HepG2 (cell line): Measurements from ENCODE around the gene MBLAC1. TPM values are rescaled to one million over a fixed set of nuclear protein-coding genes. Genes with fewer than 3 reads are reported as not detected.

ENCODE experiments used
- ATF7 ChIP-seq, 2 experiments: fragments of 450-650 bp in 1 of 2; sonication (generic) in 1 of 2; formaldehyde crosslinking in 1 of 2; IDR thresholded peaks; 2 replicates each; pipeline versions ENCODE4 v1.4.0 to v1.6.1; 2016 to 2020; ENCODE audit warnings: antibody characterized with exemption in 1 of 2, mild to moderate bottlenecking in 1 of 2, missing genetic modification reagents in 1 of 2
- ETV5 ChIP-seq: IDR thresholded peaks from 2 replicates; pipeline ENCODE4 v1.6.1; 2018; ENCODE audit warnings: missing biosample characterization, missing genetic modification reagents, inconsistent platforms, borderline replicate concordance
- GABPB1 ChIP-seq: IDR thresholded peaks from 2 replicates; pipeline ENCODE4 v1.6.1; 2016; ENCODE audit warnings: mild to moderate bottlenecking, missing genetic modification reagents, moderate library complexity, missing compliant biosample characterization
- GATAD2A ChIP-seq: IDR thresholded peaks from 2 replicates; pipeline ENCODE4 v1.6.1; 2016
- HES4 ChIP-seq: sonication (generic); formaldehyde crosslinking; IDR thresholded peaks from 2 replicates; pipeline ENCODE4 v1.9.0; 2021; ENCODE audit warnings: mild to moderate bottlenecking, missing genetic modification reagents, borderline replicate concordance
- HIVEP1 ChIP-seq: sonication (generic); formaldehyde crosslinking; IDR thresholded peaks from 2 replicates; pipeline ENCODE4 v1.4.0; 2020; ENCODE audit warnings: mild to moderate bottlenecking, missing genetic modification reagents
- KLF6 ChIP-seq: IDR thresholded peaks from 2 replicates; pipeline ENCODE4 v1.8.0; 2016; ENCODE audit warnings: missing biosample characterization, missing genetic modification reagents
- MATR3 ChIP-seq: sonication (generic); formaldehyde crosslinking; IDR thresholded peaks from 2 replicates; pipeline ENCODE4 v1.4.0; 2020; ENCODE audit warnings: missing genetic modification reagents
- NAIF1 ChIP-seq: sonication (generic); formaldehyde crosslinking; IDR thresholded peaks from 2 replicates; pipeline ENCODE4 v1.5.0; 2020; ENCODE audit warnings: mild to moderate bottlenecking, missing genetic modification reagents, borderline replicate concordance
- RFX5 ChIP-seq: IDR thresholded peaks from 2 replicates; pipeline ENCODE4 v1.6.1; 2011; ENCODE audit warnings: low read depth, low read length, improper control_type of control experiment
- ZBTB8A ChIP-seq: sonication (generic); formaldehyde crosslinking; IDR thresholded peaks from 2 replicates; pipeline ENCODE4 v1.4.0; 2020; ENCODE audit warnings: mild to moderate bottlenecking, low read depth, missing genetic modification reagents, borderline replicate concordance
- ZFP36L1 ChIP-seq: sonication (generic); formaldehyde crosslinking; IDR thresholded peaks from 2 replicates; pipeline ENCODE4 v1.8.0; 2022; ENCODE audit warnings: mild to moderate bottlenecking, missing genetic modification reagents, moderate library complexity
- ZNF292 ChIP-seq: sonication (generic); formaldehyde crosslinking; IDR thresholded peaks from 2 replicates; pipeline ENCODE4 v1.8.1; 2022; ENCODE audit warnings: mild to moderate bottlenecking, low read depth, missing genetic modification reagents, borderline replicate concordance
- ZNF83 ChIP-seq: sonication (generic); formaldehyde crosslinking; IDR thresholded peaks from 2 replicates; pipeline ENCODE4 v1.4.0; 2020; ENCODE audit warnings: missing genetic modification reagents, mild to moderate bottlenecking, borderline replicate concordance
- polyA plus RNA-seq, 8 experiments: library from polyadenylated mRNA; depleted of rRNA in 3 of 8; stranded (reverse) in 7 of 8; unstranded in 1 of 8; fragments of >200 nt; fragmentation: Illumina TruSeq in 4 of 8; extraction: Trizol in 4 of 8; gene quantifications; 2 replicates each; pipeline versions ENCODE4 v1.2.1 to v1.2.3, GENCODE V29; 2011 to 2016; ENCODE audit warnings: low read depth in 4 of 8, missing spikeins in 1 of 8, mixed read lengths in 1 of 8; ENCODE audit not compliant: insufficient read depth in 1 of 8
- total RNA-seq, 5 experiments: library from RNA; depleted of rRNA; stranded (reverse); fragments of >200 nt; fragmentation: Illumina TruSeq; extraction: Trizol; gene quantifications; 2 replicates each; pipeline ENCODE4 v1.2.3, GENCODE V29; 2016; ENCODE audit warnings: low read depth in 1 of 5
- TF ChIP-seq, protein P1 (sequence below): sonication (generic); formaldehyde crosslinking; IDR thresholded peaks from 2 replicates; pipeline ENCODE4 v1.5.0; 2020; ENCODE audit warnings: missing genetic modification reagents, mild to moderate bottlenecking, borderline replicate concordance
- TF ChIP-seq, protein P2 (sequence below): conservative IDR thresholded peaks from 2 replicates; pipeline ENCODE4 v1.6.1; 2018; ENCODE audit warnings: missing genetic modification reagents
- TF ChIP-seq, protein P3 (sequence below): sonication (generic); formaldehyde crosslinking; IDR thresholded peaks from 2 replicates; pipeline ENCODE4 v1.8.0; 2022; ENCODE audit warnings: low read depth, missing genetic modification reagents
- TF ChIP-seq, protein P4 (sequence below): sonication (generic); formaldehyde crosslinking; IDR thresholded peaks from 2 replicates; pipeline ENCODE4 v1.8.0; 2023; ENCODE audit warnings: mild to moderate bottlenecking, missing genetic modification reagents
- TF ChIP-seq, protein P5 (sequence below): sonication (generic); formaldehyde crosslinking; IDR thresholded peaks from 2 replicates; pipeline ENCODE4 v1.4.0; 2020; ENCODE audit warnings: missing genetic modification reagents, borderline replicate concordance

The MBLAC1 gene
- total and polyA plus RNA-seq, 2 of the 13 experiments (the other 11 are each of a cell fraction or from before 2014, with no cell fraction given), result 0.79 to 2.1 TPM

DNA sequence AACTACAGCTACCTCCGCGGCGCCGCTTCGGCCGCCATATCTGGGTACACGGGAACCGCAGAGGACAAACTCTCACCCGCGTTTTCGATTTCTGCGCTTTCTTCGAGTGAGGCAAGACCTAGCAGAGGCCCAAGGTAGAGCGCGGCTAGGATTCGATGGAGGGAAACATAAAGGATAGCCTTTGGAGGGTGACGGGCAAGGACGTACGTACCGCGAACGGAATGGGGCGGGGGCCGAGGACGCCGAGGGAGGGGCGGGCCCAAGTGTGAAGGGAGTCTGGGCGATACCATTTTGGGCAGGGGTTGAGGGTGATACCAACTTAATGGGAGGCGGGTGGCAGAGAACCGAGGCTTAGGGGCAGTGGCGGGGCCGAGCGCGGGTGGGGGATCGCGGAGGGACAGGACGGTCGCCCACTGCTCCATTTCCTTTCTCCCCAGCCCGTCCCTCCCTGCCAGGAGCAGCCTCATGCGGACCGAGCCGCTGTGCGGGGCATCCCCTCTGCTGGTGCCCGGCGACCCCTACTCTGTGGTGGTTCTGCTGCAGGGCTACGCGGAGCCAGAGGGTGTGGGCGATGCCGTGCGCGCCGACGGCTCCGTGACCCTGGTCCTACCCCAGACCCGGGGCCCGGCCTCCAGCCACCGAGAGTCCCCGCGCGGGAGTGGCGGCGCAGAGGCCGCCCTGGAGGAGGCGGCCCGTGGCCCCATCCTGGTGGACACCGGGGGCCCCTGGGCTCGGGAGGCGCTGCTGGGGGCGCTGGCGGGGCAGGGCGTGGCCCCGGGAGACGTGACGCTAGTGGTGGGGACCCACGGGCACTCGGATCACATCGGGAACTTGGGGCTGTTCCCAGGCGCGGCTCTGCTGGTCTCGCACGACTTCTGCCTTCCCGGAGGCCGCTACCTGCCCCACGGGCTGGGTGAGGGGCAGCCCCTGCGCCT is at the start of gene MBLAC1 (continued):
- TF ChIP-seq, protein P1, sequence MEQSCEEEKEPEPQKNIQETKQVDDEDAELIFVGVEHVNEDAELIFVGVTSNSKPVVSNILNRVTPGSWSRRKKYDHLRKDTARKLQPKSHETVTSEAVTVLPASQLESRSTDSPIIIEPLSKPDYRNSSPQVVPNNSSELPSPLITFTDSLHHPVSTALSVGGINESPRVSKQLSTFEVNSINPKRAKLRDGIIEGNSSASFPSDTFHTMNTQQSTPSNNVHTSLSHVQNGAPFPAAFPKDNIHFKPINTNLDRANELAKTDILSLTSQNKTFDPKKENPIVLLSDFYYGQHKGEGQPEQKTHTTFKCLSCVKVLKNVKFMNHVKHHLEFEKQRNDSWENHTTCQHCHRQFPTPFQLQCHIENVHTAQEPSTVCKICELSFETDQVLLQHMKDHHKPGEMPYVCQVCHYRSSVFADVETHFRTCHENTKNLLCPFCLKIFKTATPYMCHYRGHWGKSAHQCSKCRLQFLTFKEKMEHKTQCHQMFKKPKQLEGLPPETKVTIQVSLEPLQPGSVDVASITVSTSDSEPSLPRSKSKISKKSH (CRISPR knock-in tag), result peak; percentile 3; the same call in 1 of the 2 replicates
- TF ChIP-seq GATAD2A (CRISPR knock-in tag), result no peak; the same call in 1 of the 2 replicates
- peak; percentile 56 for TF ChIP-seq GABPB1
- 0 out of 2 replicates have a peak, but pooled peaks have one; percentile 6 for TF ChIP-seq ZNF83
- TF ChIP-seq, protein P2, sequence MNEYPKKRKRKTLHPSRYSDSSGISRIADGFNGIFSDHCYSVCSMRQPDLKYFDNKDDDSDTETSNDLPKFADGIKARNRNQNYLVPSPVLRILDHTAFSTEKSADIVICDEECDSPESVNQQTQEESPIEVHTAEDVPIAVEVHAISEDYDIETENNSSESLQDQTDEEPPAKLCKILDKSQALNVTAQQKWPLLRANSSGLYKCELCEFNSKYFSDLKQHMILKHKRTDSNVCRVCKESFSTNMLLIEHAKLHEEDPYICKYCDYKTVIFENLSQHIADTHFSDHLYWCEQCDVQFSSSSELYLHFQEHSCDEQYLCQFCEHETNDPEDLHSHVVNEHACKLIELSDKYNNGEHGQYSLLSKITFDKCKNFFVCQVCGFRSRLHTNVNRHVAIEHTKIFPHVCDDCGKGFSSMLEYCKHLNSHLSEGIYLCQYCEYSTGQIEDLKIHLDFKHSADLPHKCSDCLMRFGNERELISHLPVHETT (CRISPR knock-in tag), result no peak
- TF ChIP-seq, protein P3, sequence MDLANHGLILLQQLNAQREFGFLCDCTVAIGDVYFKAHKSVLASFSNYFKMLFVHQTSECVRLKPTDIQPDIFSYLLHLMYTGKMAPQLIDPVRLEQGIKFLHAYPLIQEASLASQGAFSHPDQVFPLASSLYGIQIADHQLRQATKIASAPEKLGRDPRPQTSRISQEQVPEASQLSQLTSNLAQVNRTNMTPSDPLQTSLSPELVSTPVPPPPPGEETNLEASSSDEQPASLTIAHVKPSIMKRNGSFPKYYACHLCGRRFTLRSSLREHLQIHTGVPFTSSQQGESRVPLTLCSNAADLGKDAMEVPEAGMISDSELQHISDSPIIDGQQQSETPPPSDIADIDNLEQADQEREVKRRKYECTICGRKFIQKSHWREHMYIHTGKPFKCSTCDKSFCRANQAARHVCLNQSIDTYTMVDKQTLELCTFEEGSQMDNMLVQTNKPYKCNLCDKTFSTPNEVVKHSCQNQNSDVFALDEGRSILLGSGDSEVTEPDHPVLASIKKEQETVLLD (CRISPR knock-in tag), result no peak; the same call in 1 of the 2 replicates
- TF ChIP-seq ATF7 (IDR thresholded peaks at IDR 0.05), result peak; percentile 40
- no peak; the same call in 1 of the 2 replicates for TF ChIP-seq ATF7 (CRISPR knock-in tag; IDR thresholded peaks at IDR 0.05)
- TF ChIP-seq ETV5 (CRISPR knock-in tag), result no peak; the same call in 1 of the 2 replicates
- TF ChIP-seq MATR3 (CRISPR knock-in tag), result no peak
- TF ChIP-seq, protein P4, sequence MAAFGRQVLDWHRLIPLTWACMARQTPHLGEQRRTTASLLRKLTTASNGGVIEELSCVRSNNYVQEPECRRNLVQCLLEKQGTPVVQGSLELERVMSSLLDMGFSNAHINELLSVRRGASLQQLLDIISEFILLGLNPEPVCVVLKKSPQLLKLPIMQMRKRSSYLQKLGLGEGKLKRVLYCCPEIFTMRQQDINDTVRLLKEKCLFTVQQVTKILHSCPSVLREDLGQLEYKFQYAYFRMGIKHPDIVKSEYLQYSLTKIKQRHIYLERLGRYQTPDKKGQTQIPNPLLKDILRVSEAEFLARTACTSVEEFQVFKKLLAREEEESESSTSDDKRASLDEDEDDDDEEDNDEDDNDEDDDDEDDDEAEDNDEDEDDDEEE, result no peak
- no peak for TF ChIP-seq NAIF1 (CRISPR knock-in tag)
- TF ChIP-seq RFX5, result no peak
- no peak for TF ChIP-seq HIVEP1 (CRISPR knock-in tag)
- 0 out of 2 replicates have a peak, but pooled peaks have one; percentile 42 for TF ChIP-seq ZBTB8A (CRISPR knock-in tag)
- TF ChIP-seq HES4 (CRISPR knock-in tag), result no peak
- TF ChIP-seq KLF6, result no peak
- 0 out of 2 replicates have a peak, but pooled peaks have one; percentile 34 for TF ChIP-seq ZNF292
- TF ChIP-seq ZFP36L1, result no peak
- TF ChIP-seq, protein P5, sequence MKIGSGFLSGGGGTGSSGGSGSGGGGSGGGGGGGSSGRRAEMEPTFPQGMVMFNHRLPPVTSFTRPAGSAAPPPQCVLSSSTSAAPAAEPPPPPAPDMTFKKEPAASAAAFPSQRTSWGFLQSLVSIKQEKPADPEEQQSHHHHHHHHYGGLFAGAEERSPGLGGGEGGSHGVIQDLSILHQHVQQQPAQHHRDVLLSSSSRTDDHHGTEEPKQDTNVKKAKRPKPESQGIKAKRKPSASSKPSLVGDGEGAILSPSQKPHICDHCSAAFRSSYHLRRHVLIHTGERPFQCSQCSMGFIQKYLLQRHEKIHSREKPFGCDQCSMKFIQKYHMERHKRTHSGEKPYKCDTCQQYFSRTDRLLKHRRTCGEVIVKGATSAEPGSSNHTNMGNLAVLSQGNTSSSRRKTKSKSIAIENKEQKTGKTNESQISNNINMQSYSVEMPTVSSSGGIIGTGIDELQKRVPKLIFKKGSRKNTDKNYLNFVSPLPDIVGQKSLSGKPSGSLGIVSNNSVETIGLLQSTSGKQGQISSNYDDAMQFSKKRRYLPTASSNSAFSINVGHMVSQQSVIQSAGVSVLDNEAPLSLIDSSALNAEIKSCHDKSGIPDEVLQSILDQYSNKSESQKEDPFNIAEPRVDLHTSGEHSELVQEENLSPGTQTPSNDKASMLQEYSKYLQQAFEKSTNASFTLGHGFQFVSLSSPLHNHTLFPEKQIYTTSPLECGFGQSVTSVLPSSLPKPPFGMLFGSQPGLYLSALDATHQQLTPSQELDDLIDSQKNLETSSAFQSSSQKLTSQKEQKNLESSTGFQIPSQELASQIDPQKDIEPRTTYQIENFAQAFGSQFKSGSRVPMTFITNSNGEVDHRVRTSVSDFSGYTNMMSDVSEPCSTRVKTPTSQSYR (CRISPR knock-in tag), result no peak; the same call in 1 of the 2 replicates
